ENCODE data around the gene SMYD3. TPM values are rescaled to one million over a fixed set of nuclear protein-coding genes. Genes with fewer than 3 reads are reported as not detected.

The SMYD3 gene
- total RNA-seq, 2 experiments from 2014 or later = 22.6 to 24.6 TPM

GRCh38 chr1:245814651-245815050 lies 692.4 kb downstream of the SMYD3 start:
- ChIA-PET POLR2A (no interaction called here), CTCF (no interaction called here)
- TF ChIP-seq, protein P1, sequence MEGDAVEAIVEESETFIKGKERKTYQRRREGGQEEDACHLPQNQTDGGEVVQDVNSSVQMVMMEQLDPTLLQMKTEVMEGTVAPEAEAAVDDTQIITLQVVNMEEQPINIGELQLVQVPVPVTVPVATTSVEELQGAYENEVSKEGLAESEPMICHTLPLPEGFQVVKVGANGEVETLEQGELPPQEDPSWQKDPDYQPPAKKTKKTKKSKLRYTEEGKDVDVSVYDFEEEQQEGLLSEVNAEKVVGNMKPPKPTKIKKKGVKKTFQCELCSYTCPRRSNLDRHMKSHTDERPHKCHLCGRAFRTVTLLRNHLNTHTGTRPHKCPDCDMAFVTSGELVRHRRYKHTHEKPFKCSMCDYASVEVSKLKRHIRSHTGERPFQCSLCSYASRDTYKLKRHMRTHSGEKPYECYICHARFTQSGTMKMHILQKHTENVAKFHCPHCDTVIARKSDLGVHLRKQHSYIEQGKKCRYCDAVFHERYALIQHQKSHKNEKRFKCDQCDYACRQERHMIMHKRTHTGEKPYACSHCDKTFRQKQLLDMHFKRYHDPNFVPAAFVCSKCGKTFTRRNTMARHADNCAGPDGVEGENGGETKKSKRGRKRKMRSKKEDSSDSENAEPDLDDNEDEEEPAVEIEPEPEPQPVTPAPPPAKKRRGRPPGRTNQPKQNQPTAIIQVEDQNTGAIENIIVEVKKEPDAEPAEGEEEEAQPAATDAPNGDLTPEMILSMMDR (IDR thresholded peaks at IDR 0.05) = no peak
- H3K4me3 Mint-ChIP-seq = no peak overlapping the region
- DNase-seq = no peak
- H3K27ac Mint-ChIP-seq = no peak overlapping the region
- intact Hi-C loops (cut with micrococcal nuclease) = no loop called here
- no peaks in the 10 kb centered on the region for H3K36me3 Mint-ChIP-seq (ENCODE audit: low read depth)
- no peaks in the 10 kb centered on the region for H3K4me1 Mint-ChIP-seq (ENCODE audit: low read depth)
- H3K27me3 Mint-ChIP-seq = no peaks in the 10 kb centered on the region
- ATAC-seq = no peak
- H3K9me3 Mint-ChIP-seq = no peaks in the 10 kb centered on the region

DNA sequence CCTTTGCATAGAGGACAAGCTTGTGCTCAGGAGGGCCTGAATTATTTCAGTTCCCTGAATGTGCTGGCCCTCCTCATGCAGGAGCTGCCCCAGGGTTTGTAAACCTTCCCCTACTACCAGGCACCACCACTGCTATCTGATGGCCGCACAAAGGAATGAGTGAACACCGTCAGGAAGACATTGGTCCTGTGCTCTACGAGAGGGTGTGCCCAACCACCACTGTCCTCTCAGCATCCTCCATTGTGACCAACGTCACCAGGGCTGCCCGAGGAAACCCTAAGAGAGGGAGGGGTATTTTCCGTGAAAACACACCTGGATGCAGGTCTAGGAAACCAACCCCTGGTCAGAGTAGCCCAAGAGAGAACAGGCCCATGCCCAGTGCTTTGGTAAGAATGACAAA lies 694.8 kb downstream of the SMYD3 start:
- H3K36me3 Mint-ChIP-seq (ENCODE audit: low read depth) = no peaks in the 10 kb centered on the region
- DNase-seq = no peak
- POLR2A ChIA-PET = no interaction called here
- no peak overlapping the region for H3K27ac Mint-ChIP-seq
- no peak for ATAC-seq
- CTCF ChIA-PET = no interaction called here
- H3K9me3 Mint-ChIP-seq = no peaks in the 10 kb centered on the region
- TF ChIP-seq, protein P1 (IDR thresholded peaks at IDR 0.05) = no peak
- intact Hi-C loops (cut with micrococcal nuclease) = no loop called here
- H3K27me3 Mint-ChIP-seq = no peaks in the 10 kb centered on the region
- H3K4me3 Mint-ChIP-seq = no peak overlapping the region
- H3K4me1 Mint-ChIP-seq (ENCODE audit: low read depth) = peaks cover 7% of the 10 kb centered on the region

DNA sequence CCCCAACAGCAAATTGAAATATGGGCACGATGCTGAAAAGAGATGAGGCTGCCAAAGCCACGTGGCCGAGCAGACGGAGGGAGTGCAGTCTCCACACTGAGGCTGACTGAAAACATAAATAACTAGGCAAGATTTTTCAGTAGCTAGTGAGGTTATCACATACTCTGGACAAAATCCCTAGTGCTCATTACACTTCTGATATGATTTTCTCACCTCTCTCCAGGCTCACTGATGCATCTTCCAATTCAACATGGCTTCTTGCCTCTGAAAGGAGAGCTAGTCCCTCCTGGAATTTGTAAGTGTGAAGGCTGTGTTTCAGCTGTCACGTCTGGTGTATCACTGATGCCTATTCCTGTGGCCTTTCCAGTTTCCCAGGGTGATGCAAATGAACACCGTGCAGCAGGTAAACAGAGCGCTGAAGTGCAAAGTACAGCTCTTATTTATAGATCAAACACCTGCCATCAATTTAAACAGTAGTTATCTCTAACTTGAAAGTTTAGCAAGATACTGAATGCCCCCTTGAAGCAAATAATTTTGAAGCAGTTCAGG lies 696.2 kb downstream of the SMYD3 start:
- CTCF ChIA-PET = no interaction called here
- POLR2A ChIA-PET = no interaction called here
- H3K27me3 Mint-ChIP-seq = no peaks in the 10 kb centered on the region
- H3K36me3 Mint-ChIP-seq (ENCODE audit: low read depth) = no peaks in the 10 kb centered on the region
- no peak for ATAC-seq
- DNase-seq = no peak
- peaks cover 10% of the 10 kb centered on the region for H3K4me1 Mint-ChIP-seq (ENCODE audit: low read depth)
- no peak overlapping the region for H3K4me3 Mint-ChIP-seq
- H3K9me3 Mint-ChIP-seq = no peaks in the 10 kb centered on the region
- H3K27ac Mint-ChIP-seq = no peak overlapping the region
- intact Hi-C loops (cut with micrococcal nuclease) = no loop called here
- TF ChIP-seq, protein P1 (IDR thresholded peaks at IDR 0.05) = no peak

- TF ChIP-seq, protein P1 (IDR thresholded peaks at IDR 0.05) = no peak
- no peak for ATAC-seq
- no peaks in the 10 kb centered on the region for H3K36me3 Mint-ChIP-seq (ENCODE audit: low read depth)
- DNase-seq = no peak
- no peaks in the 10 kb centered on the region for H3K27me3 Mint-ChIP-seq
- no peak overlapping the region for H3K4me3 Mint-ChIP-seq
- ChIA-PET CTCF (no interaction called here), POLR2A (no interaction called here)
- H3K27ac Mint-ChIP-seq = no peak overlapping the region
- intact Hi-C loops (cut with micrococcal nuclease) = no loop called here
- H3K9me3 Mint-ChIP-seq = no peaks in the 10 kb centered on the region
- H3K4me1 Mint-ChIP-seq (ENCODE audit: low read depth) = peaks cover 10% of the 10 kb centered on the region
These were observed 696.8 kb downstream of the SMYD3 start for GRCh38 chr1:245810181-245810769.

DNA sequence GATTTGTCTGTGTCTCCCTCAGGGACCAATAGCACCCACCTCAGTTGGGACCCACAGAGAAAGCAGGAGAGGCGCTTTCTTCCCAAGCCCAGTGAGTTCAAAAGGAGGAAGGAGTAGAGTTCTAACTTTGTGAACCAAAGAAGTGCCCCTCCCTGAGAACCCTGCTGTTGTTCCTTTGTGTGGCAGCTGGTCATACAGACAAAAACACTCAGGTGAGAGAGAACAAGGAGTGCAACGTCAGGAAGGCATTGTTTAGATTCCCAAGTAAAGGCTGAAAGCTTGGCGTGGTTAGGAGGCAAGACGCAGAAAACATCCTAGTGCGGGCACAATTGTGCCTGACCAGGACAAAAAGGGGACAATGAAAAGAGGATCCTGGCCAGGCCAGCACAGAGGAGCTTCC lies 697.7 kb downstream of the SMYD3 start:
- H3K36me3 Mint-ChIP-seq (ENCODE audit: low read depth) = no peaks in the 10 kb centered on the region
- H3K4me3 Mint-ChIP-seq = no peak overlapping the region
- no peak for ATAC-seq
- ChIA-PET CTCF (no interaction called here), POLR2A (no interaction called here)
- TF ChIP-seq, protein P1 (IDR thresholded peaks at IDR 0.05) = no peak
- no peak for DNase-seq
- peaks cover 10% of the 10 kb centered on the region for H3K4me1 Mint-ChIP-seq (ENCODE audit: low read depth)
- no peak overlapping the region for H3K27ac Mint-ChIP-seq
- H3K27me3 Mint-ChIP-seq = no peaks in the 10 kb centered on the region
- no peaks in the 10 kb centered on the region for H3K9me3 Mint-ChIP-seq
- intact Hi-C loops (cut with micrococcal nuclease) = no loop called here
